Activated naive CD4-positive, alpha-beta T cell treated with anti-CD3 and anti-CD28 coated beads for 36 hours (primary cell): ENCODE data around the gene BCL11A. TPM values are rescaled to one million over a fixed set of nuclear protein-coding genes. Genes with fewer than 3 reads are reported as not detected.

Experiments
- CTCF ChIA-PET: fragments of 350-600 bp; sonication (Branson Sonifier 250); formaldehyde crosslinking; loops from one replicate; lab custom pipeline; 2021; ENCODE audit warnings: antibody characterized with exemption; lab: Charles Lee
- DNase-seq: peaks from one replicate; pipeline ENCODE4 v3.0.0-alpha.2; 2020
- H3K27ac Mint-ChIP-seq: one replicate; pipeline ENCODE4 v1.8.0; 2021; ENCODE audit warnings: mild to moderate bottlenecking, mixed read lengths
- H3K27me3 Mint-ChIP-seq: one replicate; pipeline ENCODE4 v1.8.0; 2021; ENCODE audit warnings: low read depth, mixed read lengths
- H3K36me3 Mint-ChIP-seq: one replicate; pipeline ENCODE4 v1.8.0; 2021; ENCODE audit warnings: low read depth, mixed read lengths
- H3K4me1 Mint-ChIP-seq: one replicate; pipeline ENCODE4 v1.8.0; 2021; ENCODE audit warnings: low read depth, mixed read lengths
- H3K4me3 Mint-ChIP-seq: one replicate; pipeline ENCODE4 v1.8.0; 2021; ENCODE audit warnings: mild to moderate bottlenecking, moderate library complexity, mixed read lengths
- H3K9me3 Mint-ChIP-seq: one replicate; pipeline ENCODE4 v1.8.0; 2021; ENCODE audit warnings: mixed read lengths
- intact Hi-C: fragments of 100-400 bp; cut with micrococcal nuclease; formaldehyde crosslinking; loops from one replicate; pipeline ENCODE4 v1.15.1; 2023
- total RNA-seq, 2 experiments: library from RNA; stranded (reverse); gene quantifications; one replicate each; pipeline ENCODE4 v1.2.3, GENCODE V29; 2021

The BCL11A gene
- total RNA-seq, 2 experiments from 2014 or later: 0.52 to 0.67 TPM

- H3K4me1 Mint-ChIP-seq: no peaks in the 10 kb centered on the region
- intact Hi-C loops: no loop called here
- H3K27ac Mint-ChIP-seq: no peak overlapping the region
- CTCF ChIA-PET: interaction anchor here (0.6 to 1.6 kb wide), 4 partner anchors 9 to 997 kb away, joined by 3 to 5 read pairs (median 4); no protein-coding TSS in a partner anchor
- H3K27me3 Mint-ChIP-seq: peaks cover 25% of the 10 kb centered on the region
- H3K36me3 Mint-ChIP-seq: no peaks in the 10 kb centered on the region
- H3K4me3 Mint-ChIP-seq: no peak overlapping the region
- no peaks in the 10 kb centered on the region for H3K9me3 Mint-ChIP-seq
- DNase-seq: no peak
These were observed 14.3 kb downstream of the BCL11A start for GRCh38 chr2:60539140-60539539.

- no peak overlapping the region for H3K4me3 Mint-ChIP-seq
- no peaks in the 10 kb centered on the region for H3K4me1 Mint-ChIP-seq
- CTCF ChIA-PET: interaction anchor here (0.8 to 1.6 kb wide), 2 partner anchors 18 to 23 kb away, joined by 3 to 5 read pairs; no protein-coding TSS in a partner anchor
- DNase-seq: no peak
- H3K9me3 Mint-ChIP-seq: no peaks in the 10 kb centered on the region
- H3K27me3 Mint-ChIP-seq: peaks cover 25% of the 10 kb centered on the region
- no peaks in the 10 kb centered on the region for H3K36me3 Mint-ChIP-seq
- H3K27ac Mint-ChIP-seq: no peak overlapping the region
- intact Hi-C loops: no loop called here
These were observed 15.4 kb downstream of the BCL11A start for GRCh38 chr2:60538101-60538500.

GRCh38 chr2:60536746-60537145, 16.7 kb downstream of the BCL11A start:
- CTCF ChIA-PET: interaction anchor here (0.6 to 1.3 kb wide), 2 partner anchors 97 to 1714 kb away, joined by 3 to 4 read pairs; no protein-coding TSS in a partner anchor
- Mint-ChIP-seq H3K4me3 (no peak overlapping the region), H3K36me3 (no peaks in the 10 kb centered on the region), H3K27me3 (peaks cover 29% of the 10 kb centered on the region), H3K9me3 (no peaks in the 10 kb centered on the region), H3K4me1 (no peaks in the 10 kb centered on the region), H3K27ac (no peak overlapping the region)
- DNase-seq: no peak
- intact Hi-C loops: no loop called here

- Mint-ChIP-seq H3K9me3 (no peaks in the 10 kb centered on the region), H3K36me3 (no peaks in the 10 kb centered on the region), H3K27ac (no peak overlapping the region), H3K4me1 (no peaks in the 10 kb centered on the region), H3K27me3 (peaks cover 30% of the 10 kb centered on the region), H3K4me3 (no peak overlapping the region)
- CTCF ChIA-PET: interaction anchor here (0.7 to 1.3 kb wide), 4 partner anchors 9 to 96 kb away, joined by 3 to 5 read pairs (median 4); no protein-coding TSS in a partner anchor
- no peak for DNase-seq
- intact Hi-C loops: no loop called here
These were observed 17.7 kb downstream of the BCL11A start for GRCh38 chr2:60535685-60536312.

GRCh38 chr2:60534892-60535684, 18.4 kb downstream of the BCL11A start:
- Mint-ChIP-seq H3K36me3 (no peaks in the 10 kb centered on the region), H3K4me3 (no peak overlapping the region), H3K9me3 (no peaks in the 10 kb centered on the region), H3K27me3 (peaks cover 35% of the 10 kb centered on the region), H3K27ac (no peak overlapping the region), H3K4me1 (no peaks in the 10 kb centered on the region)
- intact Hi-C loops: no loop called here
- CTCF ChIA-PET: interaction anchor here (0.7 to 1.2 kb wide), 3 partner anchors 10 to 26 kb away, joined by 3 to 5 read pairs (median 4); no protein-coding TSS in a partner anchor
- DNase-seq: no peak

GRCh38 chr2:60534052-60534685, 19.3 kb downstream of the BCL11A start:
- no peaks in the 10 kb centered on the region for H3K9me3 Mint-ChIP-seq
- no peak for DNase-seq
- H3K4me1 Mint-ChIP-seq: no peaks in the 10 kb centered on the region
- no peak overlapping the region for H3K4me3 Mint-ChIP-seq
- CTCF ChIA-PET: no interaction called here
- peaks cover 41% of the 10 kb centered on the region for H3K27me3 Mint-ChIP-seq
- intact Hi-C loops: no loop called here
- H3K27ac Mint-ChIP-seq: no peak overlapping the region
- H3K36me3 Mint-ChIP-seq: no peaks in the 10 kb centered on the region

DNA sequence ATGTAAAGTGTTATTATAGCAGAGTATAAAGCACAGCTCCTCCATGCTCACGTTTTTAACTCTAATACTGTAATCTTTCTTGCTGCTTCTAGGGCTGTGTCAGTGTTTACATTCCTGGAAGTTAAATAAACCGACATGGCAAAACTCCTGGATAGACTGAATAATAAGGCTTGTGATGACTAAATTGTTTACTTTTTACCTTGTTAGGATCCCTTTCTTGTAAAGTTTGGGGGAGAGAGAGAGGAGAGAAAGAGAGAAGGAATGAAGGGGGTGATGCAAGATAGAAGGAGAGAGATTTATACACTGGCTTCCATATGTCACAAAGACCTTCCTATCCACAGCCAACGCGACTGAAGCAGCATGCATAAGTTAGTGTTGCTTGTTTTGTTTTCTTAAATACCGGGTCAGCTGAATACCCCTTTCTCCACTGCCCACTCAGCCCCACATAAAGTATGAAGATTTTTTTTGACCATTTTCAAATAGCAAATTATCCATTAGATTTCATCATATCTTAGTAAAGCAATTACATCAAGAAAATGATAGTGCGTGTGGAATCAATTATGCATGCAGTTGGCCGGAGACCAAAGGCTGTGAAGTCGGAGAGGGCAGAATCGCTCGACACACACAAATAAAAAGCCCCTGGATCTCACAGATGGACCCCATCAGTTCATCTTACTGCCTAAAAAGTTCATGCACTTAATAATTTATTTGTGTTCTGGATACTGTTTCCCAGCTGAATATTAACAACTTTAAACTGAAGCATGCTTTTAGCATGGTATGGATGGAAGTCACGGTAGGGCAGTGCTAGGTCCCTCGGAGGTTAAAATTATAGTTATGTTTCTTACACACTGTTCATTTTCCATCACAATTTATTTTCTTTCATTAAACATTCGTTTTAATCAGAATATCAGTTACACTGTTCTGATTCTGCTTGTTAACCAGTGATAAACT, 20.1 kb downstream of the BCL11A start:
- no peaks in the 10 kb centered on the region for H3K36me3 Mint-ChIP-seq
- H3K4me3 Mint-ChIP-seq: no peak overlapping the region
- H3K4me1 Mint-ChIP-seq: no peaks in the 10 kb centered on the region
- intact Hi-C loops: no loop called here
- CTCF ChIA-PET: no interaction called here
- peaks cover 43% of the 10 kb centered on the region for H3K27me3 Mint-ChIP-seq
- H3K27ac Mint-ChIP-seq: no peak overlapping the region
- no peak for DNase-seq
- no peaks in the 10 kb centered on the region for H3K9me3 Mint-ChIP-seq

- CTCF ChIA-PET: no interaction called here
- no peak overlapping the region for H3K27ac Mint-ChIP-seq
- intact Hi-C loops: no loop called here
These were observed 21.0 kb downstream of the BCL11A start for GRCh38 chr2:60532421-60532820.

DNA sequence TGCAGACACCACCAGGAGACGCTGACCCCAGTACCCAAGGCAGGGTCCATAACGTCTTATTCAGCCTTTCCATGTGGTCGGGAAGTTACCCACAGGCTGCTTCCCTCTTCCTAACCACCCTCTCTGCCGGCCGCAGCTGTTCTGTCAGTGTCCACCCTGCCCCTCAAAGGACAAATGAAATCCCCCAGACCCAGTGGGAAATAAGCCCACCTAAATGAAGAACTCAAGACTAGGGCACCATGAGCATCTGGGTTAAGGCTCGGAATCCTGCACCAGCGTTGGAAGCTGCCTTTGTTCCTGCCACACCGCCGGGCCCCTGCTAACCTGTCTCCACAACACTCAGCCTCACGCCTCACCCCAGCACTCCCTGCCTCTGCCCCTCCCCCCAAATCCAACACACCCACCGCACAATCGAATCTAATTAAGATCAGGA, 21.7 kb downstream of the BCL11A start:
- Mint-ChIP-seq H3K9me3 (no peaks in the 10 kb centered on the region), H3K27me3 (peaks cover 43% of the 10 kb centered on the region), H3K4me1 (no peaks in the 10 kb centered on the region), H3K4me3 (no peak overlapping the region), H3K36me3 (no peaks in the 10 kb centered on the region), H3K27ac (no peak overlapping the region)
- CTCF ChIA-PET: no interaction called here
- DNase-seq: no peak
- intact Hi-C loops: no loop called here

More at GRCh38 chr2:60532421-60532820, 21.0 kb downstream of the BCL11A start:
- Mint-ChIP-seq H3K4me3 (no peak overlapping the region), H3K27me3 (peaks cover 43% of the 10 kb centered on the region), H3K4me1 (no peaks in the 10 kb centered on the region), H3K36me3 (no peaks in the 10 kb centered on the region), H3K9me3 (no peaks in the 10 kb centered on the region)
- DNase-seq: no peak

DNA sequence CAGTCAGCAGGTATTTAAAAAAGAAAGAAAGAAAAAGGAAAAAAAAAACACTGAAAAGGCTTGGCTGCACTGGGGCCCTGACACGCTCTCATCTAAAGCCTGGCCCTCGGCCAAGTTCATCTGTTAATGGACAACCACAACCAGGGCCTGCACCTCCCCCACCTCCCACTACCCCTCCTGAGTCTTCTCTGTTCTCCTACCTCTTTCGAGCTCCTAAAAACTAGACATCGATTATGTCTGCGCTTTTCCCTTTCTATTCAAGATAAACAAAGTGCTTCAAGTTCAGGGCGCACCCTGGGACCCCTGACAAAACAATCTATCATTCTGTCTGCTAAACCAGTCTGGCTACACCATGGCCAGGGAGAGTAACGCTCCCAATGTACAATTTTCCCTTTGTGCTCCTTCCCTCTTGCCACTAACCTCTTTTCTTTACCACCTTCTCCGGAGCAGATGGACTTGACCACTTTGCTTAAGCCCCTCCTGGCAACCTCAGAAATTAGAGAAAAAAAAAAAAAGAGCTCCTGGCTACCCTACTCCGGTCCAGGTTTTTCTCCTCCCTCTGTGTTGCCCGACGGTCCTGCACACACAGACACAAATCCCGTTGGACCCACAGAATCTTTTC, 22.7 kb downstream of the BCL11A start:
- intact Hi-C loops: no loop called here
- peaks cover 1% of the 10 kb centered on the region for H3K4me1 Mint-ChIP-seq
- CTCF ChIA-PET: interaction anchor here (1.3 kb wide), 1 partner anchor 51 kb away, joined by 3 read pairs; no protein-coding TSS in a partner anchor
- DNase-seq: no peak
- no peak overlapping the region for H3K27ac Mint-ChIP-seq
- H3K36me3 Mint-ChIP-seq: no peaks in the 10 kb centered on the region
- no peak overlapping the region for H3K4me3 Mint-ChIP-seq
- no peaks in the 10 kb centered on the region for H3K9me3 Mint-ChIP-seq
- peaks cover 38% of the 10 kb centered on the region for H3K27me3 Mint-ChIP-seq
